Upper lobe of left lung (tissue), 6 donors: ENCODE results near the gene TRIM31. TPM values are rescaled to one million over a fixed set of nuclear protein-coding genes. Genes with fewer than 3 reads are reported as not detected.

ENCODE experiments used
- ATAC-seq, 2 donors: fragments of 200-7000 bp; cut with Tn5 transposase; one replicate each; pipeline ENCODE4 v1.9.1; 2022; ENCODE audit warnings: mild to moderate bottlenecking in 2 of 2, moderate library complexity in 2 of 2; ENCODE audit not compliant: low FRiP score in 2 of 2
- DNase-seq, 2 donors: peaks; one replicate each; pipeline ENCODE4 v3.0.0-alpha.2; 2019 to 2020
- H3K27ac ChIP-seq, 4 donors: fragments of 200-600 bp; sonication (generic); one replicate each; pipeline ENCODE4 v1.5.1; 2016 to 2019
- H3K27me3 ChIP-seq, 4 donors: fragments of 200-600 bp; sonication (generic); one replicate each; pipeline ENCODE4 v1.5.1; 2017 to 2019
- H3K36me3 ChIP-seq, 4 donors: fragments of 200-600 bp; sonication (generic); one replicate each; pipeline ENCODE4 v1.5.1; 2016 to 2019
- H3K4me1 ChIP-seq, 4 donors: fragments of 200-600 bp; sonication (generic); one replicate each; pipeline ENCODE4 v1.5.1; 2018 to 2019
- H3K4me3 ChIP-seq, 4 donors: fragments of 200-600 bp; sonication (generic); one replicate each; pipeline ENCODE4 v1.5.1; 2017 to 2019; ENCODE audit warnings: mild to moderate bottlenecking in 2 of 4, moderate library complexity in 1 of 4
- H3K9me3 ChIP-seq, 4 donors: fragments of 200-600 bp; sonication (generic); one replicate each; pipeline ENCODE4 v1.5.1; 2018 to 2019
- EP300 ChIP-seq, 4 donors: sonication (generic); formaldehyde crosslinking; IDR thresholded peaks; one replicate each; pipeline ENCODE4 v1.5.1; 2017; ENCODE audit warnings: antibody characterized with exemption in 4 of 4, control low read depth in 2 of 4
- POLR2A ChIP-seq, 4 donors: fragments of 450-650 bp; IDR thresholded peaks; one replicate each; pipeline ENCODE4 v1.5.1; 2016 to 2017; ENCODE audit warnings: antibody characterized with exemption in 4 of 4, mild to moderate bottlenecking in 2 of 4
- POLR2AphosphoS5 ChIP-seq, 2 donors: sonication (generic); formaldehyde crosslinking; IDR thresholded peaks; one replicate each; pipeline ENCODE4 v1.5.1; 2017; ENCODE audit warnings: antibody characterized with exemption in 2 of 2
- WGBS, 2 donors: methylation state at CpG; one replicate each; pipeline ENCODE4 v1.1.5; 2017 to 2018; 5-methylcytosine and 5-hydroxymethylcytosine counted together
- total RNA-seq, 6 donors: library from RNA; depleted of rRNA in 4 of 6; stranded (reverse); fragments of >200 nt in 4 of 6; gene quantifications; one replicate each; pipeline versions ENCODE4 v1.1.0 to v1.2.1, GENCODE V29; 2016 to 2021
- TF ChIP-seq, protein P1 (sequence below), 6 experiments: fragments of 450-650 bp in 4 of 6; fragments of 200-600 bp in 2 of 6; sonication (generic) in 2 of 6; IDR thresholded peaks; one replicate each; pipeline ENCODE4 v1.5.1; 2016 to 2019; ENCODE audit warnings: antibody characterized with exemption in 6 of 6
- donor health status: DM: no; HTN: no; CAD: no; lungs with moderate emphysema.
- donor health status: DM: no; HTN: yes; CAD: no; lungs with severe emphysema.

TRIM31 gene
- total RNA-seq, 6 donors from 2014 or later, result 0.17 to 0.79 TPM; not detected in 4

GRCh38 chr6:30152016-30152673 is 39.3 kb upstream of the TRIM31 start:
- WGBS, 2 donors, result 58 to 67% methylated on average over 4 of the region's 4 CpGs
- no peak for ATAC-seq

DNA sequence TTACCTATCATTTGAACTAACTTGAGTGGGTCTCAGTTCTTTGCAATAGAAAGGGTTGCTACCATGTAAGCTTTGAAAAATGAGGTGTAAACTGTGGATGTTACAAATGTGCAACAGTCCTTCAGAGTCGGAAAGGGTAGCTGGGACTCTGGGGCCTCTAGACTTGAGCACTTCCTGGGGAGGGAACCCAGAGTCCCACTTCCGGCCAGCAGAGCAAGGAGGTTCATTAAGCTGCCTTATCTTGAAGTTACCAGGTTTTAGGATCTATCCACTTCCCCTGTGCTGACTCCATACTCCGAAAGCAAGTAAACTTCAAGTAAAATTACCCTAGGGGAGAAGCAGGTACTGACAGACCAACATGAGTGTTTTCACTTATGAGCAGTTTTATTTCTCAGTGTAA is 38.7 kb upstream of the TRIM31 start:
- peaks cover 4 to 9% (median 7%) of the 10 kb centered on the region in 4 donors for H3K4me1 ChIP-seq
- H3K9me3 ChIP-seq, result no peaks in the 10 kb centered on the region
- no peak overlapping the region for H3K27ac ChIP-seq
- TF ChIP-seq POLR2A (IDR thresholded peaks at IDR 0.05) (no peak), EP300 (IDR thresholded peaks at IDR 0.05) (no peak), POLR2AphosphoS5 (IDR thresholded peaks at IDR 0.05) (no peak)
- TF ChIP-seq, protein P1, sequence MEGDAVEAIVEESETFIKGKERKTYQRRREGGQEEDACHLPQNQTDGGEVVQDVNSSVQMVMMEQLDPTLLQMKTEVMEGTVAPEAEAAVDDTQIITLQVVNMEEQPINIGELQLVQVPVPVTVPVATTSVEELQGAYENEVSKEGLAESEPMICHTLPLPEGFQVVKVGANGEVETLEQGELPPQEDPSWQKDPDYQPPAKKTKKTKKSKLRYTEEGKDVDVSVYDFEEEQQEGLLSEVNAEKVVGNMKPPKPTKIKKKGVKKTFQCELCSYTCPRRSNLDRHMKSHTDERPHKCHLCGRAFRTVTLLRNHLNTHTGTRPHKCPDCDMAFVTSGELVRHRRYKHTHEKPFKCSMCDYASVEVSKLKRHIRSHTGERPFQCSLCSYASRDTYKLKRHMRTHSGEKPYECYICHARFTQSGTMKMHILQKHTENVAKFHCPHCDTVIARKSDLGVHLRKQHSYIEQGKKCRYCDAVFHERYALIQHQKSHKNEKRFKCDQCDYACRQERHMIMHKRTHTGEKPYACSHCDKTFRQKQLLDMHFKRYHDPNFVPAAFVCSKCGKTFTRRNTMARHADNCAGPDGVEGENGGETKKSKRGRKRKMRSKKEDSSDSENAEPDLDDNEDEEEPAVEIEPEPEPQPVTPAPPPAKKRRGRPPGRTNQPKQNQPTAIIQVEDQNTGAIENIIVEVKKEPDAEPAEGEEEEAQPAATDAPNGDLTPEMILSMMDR (IDR thresholded peaks at IDR 0.05), result no peak
- H3K36me3 ChIP-seq, result no peaks in the 10 kb centered on the region
- ATAC-seq (no peak), DNase-seq (no peak)
- 57 to 69% methylated on average over 3 of the region's 3 CpGs for WGBS, 2 donors
- H3K27me3 ChIP-seq, result no peaks in the 10 kb centered on the region
- no peak overlapping the region for H3K4me3 ChIP-seq

More at GRCh38 chr6:30152016-30152673, 39.3 kb upstream of the TRIM31 start:
- H3K9me3 ChIP-seq, result no peaks in the 10 kb centered on the region
- no peak for DNase-seq
- H3K4me3 ChIP-seq, result no peak overlapping the region
- H3K27me3 ChIP-seq, result no peaks in the 10 kb centered on the region
- TF ChIP-seq POLR2A (IDR thresholded peaks at IDR 0.05) (no peak), POLR2AphosphoS5 (IDR thresholded peaks at IDR 0.05) (no peak), EP300 (IDR thresholded peaks at IDR 0.05) (no peak)
- TF ChIP-seq, protein P1 (IDR thresholded peaks at IDR 0.05), result no peak
- no peak overlapping the region for H3K27ac ChIP-seq
- no peaks in the 10 kb centered on the region for H3K36me3 ChIP-seq
- H3K4me1 ChIP-seq, result peaks cover 7 to 12% (median 10%) of the 10 kb centered on the region in 4 donors

DNA sequence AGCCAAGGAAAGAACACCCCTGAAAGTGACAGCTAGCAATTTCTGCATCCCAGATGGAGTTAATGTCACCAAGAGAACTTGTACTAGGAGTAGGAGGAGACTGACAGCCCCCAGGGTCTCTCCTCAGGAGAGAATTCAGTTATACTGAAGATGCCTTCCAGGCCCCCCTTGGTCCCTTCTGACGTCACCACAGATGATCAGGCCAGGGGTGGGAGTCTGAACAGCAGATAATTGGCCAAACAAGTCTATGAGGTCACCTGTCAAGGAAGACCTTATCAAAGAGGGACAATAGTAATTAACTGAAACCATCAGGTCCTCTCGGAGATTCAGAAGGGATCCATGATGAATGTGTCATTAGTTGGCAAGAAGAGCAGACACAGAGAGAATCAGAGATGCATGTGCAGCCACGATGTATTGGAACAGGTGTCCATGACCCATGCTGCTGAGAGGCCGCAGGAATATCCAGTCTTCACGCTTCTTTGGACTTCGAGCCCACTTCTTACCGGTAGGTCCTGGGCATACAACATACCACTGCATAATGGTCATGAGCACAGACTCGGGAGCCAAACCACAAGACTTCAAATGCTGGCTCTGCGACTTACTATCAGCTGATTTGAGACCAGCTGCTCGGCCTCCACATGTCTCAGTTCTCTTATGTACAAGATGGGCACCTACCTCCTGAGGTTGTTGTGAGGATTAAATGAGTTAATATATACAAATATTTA is 37.9 kb upstream of the TRIM31 start:
- H3K4me3 ChIP-seq, result no peak overlapping the region
- H3K9me3 ChIP-seq, result no peaks in the 10 kb centered on the region
- peaks cover 0 to 4% (median 2%) of the 10 kb centered on the region in 4 donors for H3K4me1 ChIP-seq
- TF ChIP-seq POLR2A (IDR thresholded peaks at IDR 0.05), result no peak
- TF ChIP-seq, protein P1 (IDR thresholded peaks at IDR 0.05), result no peak
- no peak for TF ChIP-seq EP300 (IDR thresholded peaks at IDR 0.05)
- TF ChIP-seq POLR2AphosphoS5 (IDR thresholded peaks at IDR 0.05), result no peak
- ATAC-seq, result no peak
- H3K27ac ChIP-seq, result no peak overlapping the region
- H3K27me3 ChIP-seq, result no peaks in the 10 kb centered on the region
- no peak for DNase-seq
- WGBS, 2 donors, result 88 to 92% methylated on average over 10 of the region's 10 CpGs
- H3K36me3 ChIP-seq, result no peaks in the 10 kb centered on the region

- TF ChIP-seq POLR2AphosphoS5 (IDR thresholded peaks at IDR 0.05), result no peak
- TF ChIP-seq EP300 (IDR thresholded peaks at IDR 0.05), result no peak
- TF ChIP-seq, protein P1 (IDR thresholded peaks at IDR 0.05), result no peak
- no peak for TF ChIP-seq POLR2A (IDR thresholded peaks at IDR 0.05)
- 65 to 66% methylated on average over 7 of the region's 7 CpGs for WGBS, 2 donors
- ATAC-seq, result no peak
Observed at GRCh38 chr6:30149858-30150550, 37.1 kb upstream of the TRIM31 start.

More at GRCh38 chr6:30149858-30150550, 37.1 kb upstream of the TRIM31 start:
- no peak for DNase-seq
- no peak overlapping the region for H3K27ac ChIP-seq
- no peaks in the 10 kb centered on the region for H3K36me3 ChIP-seq
- H3K27me3 ChIP-seq, result no peaks in the 10 kb centered on the region
- no peaks in the 10 kb centered on the region for H3K9me3 ChIP-seq
- no peaks in the 10 kb centered on the region for H3K4me1 ChIP-seq
- no peak overlapping the region for H3K4me3 ChIP-seq
